ENCODE data around the gene MYO16. TPM values are rescaled to one million over a fixed set of nuclear protein-coding genes. Genes with fewer than 3 reads are reported as not detected.

MYO16 gene
- total and polyA plus RNA-seq, 8 donors = 0.03 to 0.47 (median 0.16) TPM

DNA sequence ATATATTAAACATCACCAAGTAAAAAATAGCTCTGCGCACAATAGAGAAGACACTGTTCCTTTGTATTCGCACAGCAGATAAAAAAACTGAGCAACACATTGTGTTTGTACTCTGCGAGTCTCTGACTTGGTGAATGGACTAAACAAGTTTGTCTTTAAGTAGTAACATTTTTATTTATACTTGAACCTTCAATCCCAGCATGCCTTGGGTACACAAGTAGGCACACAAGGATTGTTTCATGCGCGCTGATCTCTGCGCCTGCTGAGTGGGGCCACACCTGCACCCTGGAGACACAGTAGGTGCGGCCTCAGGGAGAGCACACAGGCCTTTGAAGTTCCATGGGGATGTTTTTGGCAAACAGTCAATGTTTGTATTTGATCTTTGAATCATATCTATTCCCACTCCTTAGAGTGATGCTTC, 318.9 kb downstream of the MYO16 start:
- Histone ChIP-seq H3K4me3 (no peak overlapping the region), H3K9me3 (no peaks in the 10 kb centered on the region), H3K27me3 (no peaks in the 10 kb centered on the region), H3K27ac (no peak overlapping the region), H3K36me3 (no peaks in the 10 kb centered on the region), H3K4me1 (no peaks in the 10 kb centered on the region)
- intact Hi-C loops (cut with DNase I) = no loop called here
- 86 to 92% methylated on average over 7 of the region's 7 CpGs for WGBS, 2 donors
- TF ChIP-seq, protein P1, sequence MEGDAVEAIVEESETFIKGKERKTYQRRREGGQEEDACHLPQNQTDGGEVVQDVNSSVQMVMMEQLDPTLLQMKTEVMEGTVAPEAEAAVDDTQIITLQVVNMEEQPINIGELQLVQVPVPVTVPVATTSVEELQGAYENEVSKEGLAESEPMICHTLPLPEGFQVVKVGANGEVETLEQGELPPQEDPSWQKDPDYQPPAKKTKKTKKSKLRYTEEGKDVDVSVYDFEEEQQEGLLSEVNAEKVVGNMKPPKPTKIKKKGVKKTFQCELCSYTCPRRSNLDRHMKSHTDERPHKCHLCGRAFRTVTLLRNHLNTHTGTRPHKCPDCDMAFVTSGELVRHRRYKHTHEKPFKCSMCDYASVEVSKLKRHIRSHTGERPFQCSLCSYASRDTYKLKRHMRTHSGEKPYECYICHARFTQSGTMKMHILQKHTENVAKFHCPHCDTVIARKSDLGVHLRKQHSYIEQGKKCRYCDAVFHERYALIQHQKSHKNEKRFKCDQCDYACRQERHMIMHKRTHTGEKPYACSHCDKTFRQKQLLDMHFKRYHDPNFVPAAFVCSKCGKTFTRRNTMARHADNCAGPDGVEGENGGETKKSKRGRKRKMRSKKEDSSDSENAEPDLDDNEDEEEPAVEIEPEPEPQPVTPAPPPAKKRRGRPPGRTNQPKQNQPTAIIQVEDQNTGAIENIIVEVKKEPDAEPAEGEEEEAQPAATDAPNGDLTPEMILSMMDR (IDR thresholded peaks at IDR 0.05) = no peak
- ATAC-seq (no peak), FAIRE-seq (no peak), DNase-seq (no peak)

DNA sequence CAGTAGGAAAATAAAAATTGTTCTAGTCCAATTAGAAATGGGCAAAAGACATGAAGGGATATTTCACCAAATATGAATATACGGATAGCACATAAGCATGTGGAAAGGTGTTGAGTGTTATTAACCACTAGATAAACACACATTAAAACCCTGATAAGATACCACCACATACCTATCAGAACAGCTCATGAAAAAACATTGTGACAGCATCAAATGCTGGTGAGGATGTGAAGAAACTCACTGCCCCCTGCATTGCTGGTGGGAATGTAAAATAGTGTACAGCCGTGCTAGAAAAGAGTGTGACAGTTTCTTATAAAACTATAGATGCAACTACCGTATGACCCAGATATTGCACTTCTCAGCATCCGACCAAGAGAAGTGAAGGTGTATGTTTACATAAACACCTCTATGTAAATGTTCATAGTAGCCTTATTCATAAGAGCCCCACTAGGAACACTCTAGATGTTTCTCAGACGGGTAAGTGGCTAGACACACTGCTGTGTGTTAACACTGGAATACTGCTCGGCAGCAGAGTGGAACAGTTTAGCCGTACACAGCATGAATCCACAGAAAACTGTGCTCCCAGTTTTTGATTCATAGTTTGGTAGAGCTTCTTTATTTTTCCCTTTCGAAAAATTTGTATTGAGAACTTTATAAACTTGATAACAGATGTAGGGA, 321.1 kb downstream of the MYO16 start:
- intact Hi-C loops (cut with DNase I) = loop anchor here in 1 of 3 donors (10.0 kb wide), 1 partner anchor 834 kb away; the partner anchor contains the start of gene IRS2
- Histone ChIP-seq H3K27me3 (no peaks in the 10 kb centered on the region), H3K4me1 (no peaks in the 10 kb centered on the region), H3K36me3 (no peaks in the 10 kb centered on the region), H3K27ac (no peak overlapping the region), H3K4me3 (no peak overlapping the region), H3K9me3 (no peaks in the 10 kb centered on the region)
- WGBS, 2 donors = 60 to 65% methylated on average over 8 of the region's 8 CpGs
- TF ChIP-seq, protein P1 (IDR thresholded peaks at IDR 0.05) = no peak
- peak in 1 of 4 donors; percentile 36 for ATAC-seq
- FAIRE-seq = no peak
- DNase-seq = no peak

GRCh38 chr13:108955741-108956140, 326.3 kb downstream of the MYO16 start:
- H3K27me3 ChIP-seq = no peaks in the 10 kb centered on the region
- DNase-seq (no peak), FAIRE-seq (no peak), ATAC-seq (no peak)
- TF ChIP-seq, protein P1 (IDR thresholded peaks at IDR 0.05) = no peak
- no peaks in the 10 kb centered on the region for H3K9me3 ChIP-seq
- no peak overlapping the region for H3K4me3 ChIP-seq
- intact Hi-C loops (cut with DNase I) = loop anchor here in 1 of 3 donors (10.0 kb wide), 1 partner anchor 829 kb away; the partner anchor contains the start of gene IRS2
- no peaks in the 10 kb centered on the region for H3K4me1 ChIP-seq
- no peaks in the 10 kb centered on the region for H3K36me3 ChIP-seq
- 84 to 87% methylated on average over 5 of the region's 5 CpGs for WGBS, 2 donors
- no peak overlapping the region for H3K27ac ChIP-seq

DNA sequence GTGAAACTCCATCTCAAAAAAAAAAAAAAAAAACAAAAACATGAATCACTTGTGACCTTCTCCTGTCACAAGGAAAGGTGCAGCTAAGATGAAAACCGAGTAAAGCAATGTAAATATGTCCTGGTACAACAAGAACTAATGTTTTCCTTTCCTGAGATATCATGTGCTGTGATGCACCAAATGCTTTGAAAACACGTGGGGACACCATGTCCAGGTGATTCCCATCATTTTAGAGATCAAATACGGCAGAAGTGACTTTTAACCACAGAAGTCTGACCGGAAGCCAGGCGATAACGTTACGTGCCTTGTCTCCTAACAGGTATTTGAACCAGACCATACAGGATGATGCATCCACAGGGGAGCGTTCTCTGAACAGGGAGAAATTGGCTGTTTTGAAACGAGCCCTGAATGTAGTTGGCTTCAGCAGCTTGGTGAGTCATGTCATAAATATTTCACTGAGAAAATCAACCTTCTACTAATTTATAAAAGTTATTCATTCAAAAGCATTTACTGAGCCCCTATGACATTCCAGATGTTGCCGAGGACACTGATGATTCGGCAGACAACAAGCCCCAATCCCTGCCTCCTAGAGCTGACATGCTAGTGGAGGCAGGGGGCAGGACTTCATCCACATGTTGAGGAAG, 328.1 kb downstream of the MYO16 start:
- H3K9me3 ChIP-seq = no peaks in the 10 kb centered on the region
- ATAC-seq = peak in 3 of 4 donors; percentile 61 to 71 (median 67)
- 24 to 34% methylated on average over 11 of the region's 11 CpGs for WGBS, 2 donors
- no peak overlapping the region for H3K4me3 ChIP-seq
- H3K4me1 ChIP-seq = no peaks in the 10 kb centered on the region
- H3K27ac ChIP-seq = no peak overlapping the region
- no peaks in the 10 kb centered on the region for H3K27me3 ChIP-seq
- no peak for DNase-seq
- no peak for FAIRE-seq
- no peaks in the 10 kb centered on the region for H3K36me3 ChIP-seq
- intact Hi-C loops (cut with DNase I) = loop anchor here in 1 of 3 donors (10.0 kb wide), 1 partner anchor 827 kb away; the partner anchor contains the start of gene IRS2
- TF ChIP-seq, protein P1 (IDR thresholded peaks at IDR 0.05) = no peak

DNA sequence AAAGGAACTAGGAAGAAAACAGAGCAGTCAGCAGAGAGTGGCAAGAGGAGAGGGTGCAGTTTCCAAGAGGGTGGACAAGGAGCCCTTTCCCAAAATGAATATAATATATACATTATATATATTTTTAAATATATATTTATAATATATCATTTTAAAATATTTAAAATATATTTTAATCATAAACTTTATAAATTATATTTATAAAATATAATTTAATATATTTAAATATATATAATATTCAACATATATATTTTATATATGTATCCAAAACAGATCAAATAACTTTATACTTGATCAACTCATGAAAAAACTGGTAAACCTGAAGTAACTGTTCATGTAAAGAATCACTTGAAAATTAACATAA, 328.6 kb downstream of the MYO16 start:
- no peaks in the 10 kb centered on the region for H3K27me3 ChIP-seq
- DNase-seq (no peak), ATAC-seq (no peak), FAIRE-seq (peak; percentile 60)
- intact Hi-C loops (cut with DNase I) = loop anchor here in 1 of 3 donors (10.0 kb wide), 1 partner anchor 827 kb away; the partner anchor contains the start of gene IRS2
- H3K4me3 ChIP-seq = no peak overlapping the region
- no peaks in the 10 kb centered on the region for H3K4me1 ChIP-seq
- TF ChIP-seq, protein P1 (IDR thresholded peaks at IDR 0.05) = no peak
- H3K9me3 ChIP-seq = no peaks in the 10 kb centered on the region
- no peak overlapping the region for H3K27ac ChIP-seq
- no peaks in the 10 kb centered on the region for H3K36me3 ChIP-seq
